SK-N-SH (cell line): Measurements from ENCODE around the gene C2orf69. TPM values are rescaled to one million over a fixed set of nuclear protein-coding genes. Genes with fewer than 3 reads are reported as not detected.

ENCODE experiments used
- CTCF ChIA-PET: fragments of 300-600, 350-600 bp; formaldehyde crosslinking; extraction: SDS; loops from one replicate; lab custom pipeline; 2021; lab: Yijun Ruan, JAX
- POLR2A ChIA-PET: fragments of 350-600 bp; sonication (Branson Sonifier 250); formaldehyde crosslinking; extraction: SDS; loops from one replicate; lab custom pipeline; 2020; ENCODE audit warnings: antibody characterized with exemption, inconsistent platforms; lab: Yijun Ruan, JAX
- DNase-seq: peaks from one replicate; pipeline ENCODE4 v3.0.0; 2012
- H2AFZ ChIP-seq: fragments of 200-600 bp; sonication (generic); 2 replicates; pipeline ENCODE4 v1.8.1; 2016; ENCODE audit warnings: antibody characterized with exemption, mild to moderate bottlenecking, low read depth
- H3F3A ChIP-seq: fragments of 200-600 bp; sonication (generic); replicated peaks from 2 replicates; pipeline ENCODE3; 2016; ENCODE audit warnings: antibody characterized with exemption, mild to moderate bottlenecking; ENCODE audit not compliant: insufficient read depth
- H3K27ac ChIP-seq, 2 experiments: fragments of 200-500 bp in 1 of 2; fragments of 200-600 bp in 1 of 2; sonication (Bioruptor generic) in 1 of 2; sonication (generic), shearing (Covaris generic) in 1 of 2; 2 replicates each; pipeline versions ENCODE4 v1.5.1 to v1.6.1; 2014 to 2016; ENCODE audit warnings: low read depth in 2 of 2, inconsistent platforms in 1 of 2, low read length in 1 of 2, mild to moderate bottlenecking in 1 of 2, mixed read lengths in 1 of 2
- H3K27me3 ChIP-seq: fragments of 200-600 bp; sonication (generic), shearing (Covaris generic); 2 replicates; pipeline ENCODE4 v1.6.1; 2016; ENCODE audit warnings: mixed run types; ENCODE audit not compliant: insufficient read depth
- H3K36me3 ChIP-seq, 2 experiments: fragments of 200-500 bp in 1 of 2; fragments of 200-600 bp in 1 of 2; sonication (Bioruptor generic) in 1 of 2; sonication (generic) in 1 of 2; replicated peaks in 1 of 2; 2 replicates each; pipeline versions ENCODE3 to v1.5.1; 2014 to 2016; ENCODE audit warnings: low read length in 1 of 2, mild to moderate bottlenecking in 1 of 2; ENCODE audit not compliant: insufficient read depth in 2 of 2, control insufficient read depth in 1 of 2
- H3K4me1 ChIP-seq, 2 experiments: fragments of 200-500 bp in 1 of 2; fragments of 200-600 bp in 1 of 2; sonication (Bioruptor generic) in 1 of 2; sonication (generic), shearing (Covaris generic) in 1 of 2; 2 replicates each; pipeline versions ENCODE4 v1.5.1 to v1.6.1; 2014 to 2016; ENCODE audit warnings: low read depth in 1 of 2, low read length in 1 of 2, mixed run types in 1 of 2; ENCODE audit not compliant: insufficient read depth in 2 of 2, control insufficient read depth in 1 of 2
- H3K4me2 ChIP-seq: fragments of 200-600 bp; sonication (generic), shearing (Covaris generic); 2 replicates; pipeline ENCODE4 v1.6.1; 2017; ENCODE audit warnings: mixed run types
- H3K4me3 ChIP-seq, 2 experiments: fragments of 200-500 bp in 1 of 2; fragments of 200-600 bp in 1 of 2; sonication (Bioruptor generic) in 1 of 2; sonication (generic), shearing (Covaris generic) in 1 of 2; 2 replicates each; pipeline versions ENCODE4 v1.5.1 to v1.8.1; 2014 to 2016; ENCODE audit warnings: low read depth in 2 of 2, inconsistent platforms in 1 of 2, low read length in 1 of 2, mild to moderate bottlenecking in 1 of 2, mixed read lengths in 1 of 2, moderate library complexity in 1 of 2
- H3K79me2 ChIP-seq: fragments of 200-600 bp; sonication (generic); 2 replicates; pipeline ENCODE4 v1.8.1; 2017; ENCODE audit warnings: mild to moderate bottlenecking; ENCODE audit not compliant: insufficient read depth
- H3K9ac ChIP-seq: fragments of 200-600 bp; sonication (generic); 2 replicates; pipeline ENCODE4 v1.6.1; 2017; ENCODE audit warnings: mixed run types
- H3K9me2 ChIP-seq: fragments of 200-600 bp; sonication (generic); 2 replicates; pipeline ENCODE4 v1.6.1; 2017; ENCODE audit warnings: mixed run types
- H3K9me3 ChIP-seq: fragments of 200-600 bp; sonication (generic); 2 replicates; pipeline ENCODE4 v1.6.1; 2017; ENCODE audit warnings: mixed run types, mild to moderate bottlenecking, moderate library complexity
- H4K20me1 ChIP-seq: fragments of 200-600 bp; sonication (generic); 2 replicates; pipeline ENCODE4 v1.6.1; 2017; ENCODE audit warnings: mild to moderate bottlenecking, mixed run types; ENCODE audit not compliant: insufficient read depth
- CTCF ChIP-seq: fragments of 200-600 bp; sonication (generic); IDR thresholded peaks from 2 replicates; pipeline ENCODE4 v1.6.1; 2017; ENCODE audit warnings: antibody characterized with exemption, mild to moderate bottlenecking, moderate library complexity
- ELF1 ChIP-seq: IDR thresholded peaks from 2 replicates; pipeline ENCODE4 v1.4.0; 2012
- FOXJ3 ChIP-seq: sonication (generic); formaldehyde crosslinking; IDR thresholded peaks from 2 replicates; pipeline ENCODE4 v1.5.1; 2020; ENCODE audit warnings: mild to moderate bottlenecking, missing genetic modification reagents
- FOXM1 ChIP-seq: IDR thresholded peaks from 2 replicates; pipeline ENCODE4 v1.4.0; 2012; ENCODE audit warnings: low read depth, mild to moderate bottlenecking
- IRF3 ChIP-seq: fragments of 150-350 bp; IDR thresholded peaks from 2 replicates; pipeline ENCODE4 v1.6.1; 2016; ENCODE audit warnings: mild to moderate bottlenecking, low read depth, low read length
- POLR2AphosphoS5 ChIP-seq: IDR thresholded peaks from 2 replicates; pipeline ENCODE4 v1.6.1; 2012; ENCODE audit warnings: low read depth, low read length
- RAD21 ChIP-seq: IDR thresholded peaks from 2 replicates; pipeline ENCODE4 v1.6.1; 2012; ENCODE audit warnings: mild to moderate bottlenecking, low read length
- RCOR1 ChIP-seq: fragments of 150-350 bp; IDR thresholded peaks from 2 replicates; pipeline ENCODE4 v1.6.1; 2017; ENCODE audit warnings: antibody characterized with exemption, low read length
- REST ChIP-seq: IDR thresholded peaks from 2 replicates; pipeline ENCODE4 v1.6.1; 2012; ENCODE audit warnings: mild to moderate bottlenecking, low read depth, low read length, moderate library complexity
- RFX5 ChIP-seq: IDR thresholded peaks from 2 replicates; pipeline ENCODE4 v1.6.1; 2012; ENCODE audit warnings: mild to moderate bottlenecking, improper control_type of control experiment, low read length
- SIN3A ChIP-seq: IDR thresholded peaks from 2 replicates; pipeline ENCODE4 v1.6.1; 2012; ENCODE audit warnings: low read depth, mild to moderate bottlenecking, low read length, moderate library complexity, borderline replicate concordance
- TEAD4 ChIP-seq: IDR thresholded peaks from 2 replicates; pipeline ENCODE4 v1.4.0; 2012; ENCODE audit warnings: mild to moderate bottlenecking, borderline replicate concordance; ENCODE audit not compliant: insufficient read depth
- YY1 ChIP-seq: IDR thresholded peaks from 2 replicates; pipeline ENCODE4 v1.4.0; 2012; ENCODE audit warnings: low read depth, mild to moderate bottlenecking
- WGBS: methylation state at CpG from one replicate; pipeline ENCODE4 v1.1.6; 2017; ENCODE audit warnings: low lambda C conversion rate; 5-methylcytosine and 5-hydroxymethylcytosine counted together
- polyA plus RNA-seq, 3 experiments: library from polyadenylated mRNA; depleted of rRNA; stranded (reverse); fragments of >200 nt; gene quantifications; 2 replicates each; pipeline ENCODE4 v1.2.3, GENCODE V29; 2012

C2orf69 gene
- polyA plus RNA-seq, 1 of the 3 experiments (the other 2 are of a cell fraction): 1.8 TPM

GRCh38 chr2:199962203-199962602 is 51.1 kb downstream of the C2orf69 start (continued):
- TF ChIP-seq REST (no peak), YY1 (no peak), FOXM1 (no peak)

GRCh38 chr2:199966405-199966804 is 55.3 kb downstream of the C2orf69 start:
- Histone ChIP-seq H3K9me2 (no peaks in the 10 kb centered on the region), H3K9ac (no peak overlapping the region), H3K27ac (no peak overlapping the region), H3K79me2 (0 out of 2 replicates have a peak, but pooled peaks cover under 1% of the 10 kb centered on the region), H3K36me3 (peaks cover 56 to 68% of the 10 kb centered on the region in 2 experiments), H3K4me3 (no peak overlapping the region), H2AFZ (no peak overlapping the region), H3K9me3 (no peaks in the 10 kb centered on the region), H3F3A (peaks cover 11% of the 10 kb centered on the region), H3K27me3 (no peaks in the 10 kb centered on the region), H3K4me1 (no peaks in the 10 kb centered on the region), H4K20me1 (no peaks in the 10 kb centered on the region), H3K4me2 (no peak overlapping the region)
- CTCF ChIA-PET: interaction anchor here (1.9 kb wide), 1 partner anchor 13 kb away, joined by 8 read pairs; no protein-coding TSS in a partner anchor
- TF ChIP-seq FOXM1 (no peak), FOXJ3 (CRISPR knock-in tag) (no peak), RCOR1 (no peak), SIN3A (no peak), IRF3 (no peak), RAD21 (no peak), TEAD4 (no peak), CTCF (no peak), ELF1 (no peak), POLR2AphosphoS5 (no peak), RFX5 (no peak)
- POLR2A ChIA-PET: no interaction called here
- DNase-seq: no peak
- WGBS: 98% methylated on average over 2 of the region's 2 CpGs
